Large intestine (tissue), 3 donors: ENCODE data around the gene CTNNA3. TPM values are rescaled to one million over a fixed set of nuclear protein-coding genes. Genes with fewer than 3 reads are reported as not detected.

Experiments
- DNase-seq, 2 donors: peaks; one replicate each; pipeline versions ENCODE4 v3.0.0 to v3.0.0-alpha.2; 2013
- H3K27ac ChIP-seq: one replicate; pipeline ENCODE4 v1.5.1; 2013; ENCODE audit warnings: low read length
- H3K27me3 ChIP-seq: 2 replicates; pipeline ENCODE4 v1.6.1; 2013; ENCODE audit warnings: low read length; ENCODE audit not compliant: control insufficient read depth, insufficient read depth
- H3K36me3 ChIP-seq: 2 replicates; pipeline ENCODE4 v1.6.1; 2013; ENCODE audit warnings: low read length; ENCODE audit not compliant: control insufficient read depth, insufficient read depth
- H3K4me1 ChIP-seq: one replicate; pipeline ENCODE4 v1.6.1; 2013; ENCODE audit warnings: low read length; ENCODE audit not compliant: control insufficient read depth, insufficient read depth
- H3K4me3 ChIP-seq: one replicate; pipeline ENCODE4 v1.5.1; 2013; ENCODE audit warnings: low read length
- H3K9me3 ChIP-seq: one replicate; pipeline ENCODE4 v1.6.1; 2013; ENCODE audit warnings: mild to moderate bottlenecking, low read depth, low read length, moderate library complexity; ENCODE audit not compliant: control insufficient read depth
- WGBS: methylation state at CpG from one replicate; pipeline ENCODE4 v1.1.5; 2013; ENCODE audit warnings: low lambda C conversion rate; ENCODE audit not compliant: insufficient coverage; 5-methylcytosine and 5-hydroxymethylcytosine counted together
- polyA plus RNA-seq: library from polyadenylated mRNA; unstranded; fragments of 120-200 nt; gene quantifications from one replicate; pipeline ENCODE4 v1.2.1, GENCODE V29; 2013

CTNNA3 gene
- polyA plus RNA-seq, 1 donor, result 2.3 TPM

DNA sequence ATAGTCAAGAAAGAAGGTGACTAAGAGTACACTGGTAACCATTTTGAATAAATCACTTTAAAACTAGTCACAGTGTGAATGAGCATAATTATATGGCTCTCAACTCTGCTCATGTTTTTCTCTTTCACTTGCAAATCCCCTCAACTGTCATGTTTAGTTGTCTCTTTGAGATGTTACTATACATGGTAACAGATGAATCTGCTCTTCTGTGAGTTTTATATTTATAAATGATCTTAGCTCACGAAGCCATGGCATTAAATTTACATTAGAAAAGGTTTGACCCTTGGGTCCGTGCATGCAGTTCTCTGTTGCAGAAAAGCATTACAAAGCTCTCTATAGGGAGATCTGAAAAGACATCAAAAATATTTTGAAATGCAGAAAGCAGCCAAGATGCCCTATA is 803.1 kb downstream of the CTNNA3 start:
- Histone ChIP-seq H3K27me3 (no peaks in the 10 kb centered on the region), H3K4me1 (no peaks in the 10 kb centered on the region), H3K27ac (no peak overlapping the region), H3K9me3 (no peaks in the 10 kb centered on the region), H3K4me3 (no peak overlapping the region), H3K36me3 (no peaks in the 10 kb centered on the region)
- no CpG with 5 or more reads among the region's 2 CpGs for WGBS
- no peak for DNase-seq

DNA sequence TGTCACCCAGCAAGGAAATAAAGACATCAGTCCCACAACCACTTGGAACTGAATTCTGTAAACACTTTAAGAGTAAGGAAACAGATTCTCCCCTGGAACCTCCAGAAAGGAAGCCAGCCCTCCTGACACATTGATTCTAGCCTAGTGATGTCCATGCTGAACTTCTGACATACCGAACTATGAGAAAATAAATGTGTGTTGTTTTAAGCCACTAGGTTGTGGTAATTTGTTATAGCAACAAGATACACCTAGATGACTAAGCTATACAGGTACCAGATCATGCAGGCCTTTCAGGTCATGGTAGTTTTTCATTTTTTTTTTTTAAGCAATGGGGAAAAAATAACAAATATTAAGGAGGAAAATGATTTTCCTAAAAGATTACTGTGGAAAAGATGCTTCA is 807.8 kb downstream of the CTNNA3 start:
- DNase-seq, result no peak
- H3K4me3 ChIP-seq, result no peak overlapping the region
- no CpG with 5 or more reads among the region's 1 CpG for WGBS

DNA sequence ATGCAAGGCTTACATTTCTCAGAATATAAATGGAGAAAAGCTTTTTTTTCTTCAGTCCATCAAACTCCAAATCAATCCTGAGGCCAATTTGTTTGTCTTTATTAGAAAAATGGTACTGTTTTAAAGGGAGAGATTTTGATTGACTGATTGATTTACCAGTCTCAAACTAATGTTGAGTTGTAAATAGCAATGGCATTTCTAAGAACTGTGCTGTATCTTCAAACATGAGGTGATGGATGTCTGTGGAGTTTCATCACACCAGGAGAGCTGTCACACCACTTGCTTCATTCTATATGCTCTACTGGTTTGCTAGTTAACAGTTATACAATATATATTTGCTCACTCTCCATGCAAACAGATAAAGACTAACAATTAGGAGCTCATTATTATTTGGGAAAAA is 809.1 kb downstream of the CTNNA3 start:
- Histone ChIP-seq H3K27me3 (no peaks in the 10 kb centered on the region), H3K9me3 (no peaks in the 10 kb centered on the region), H3K4me3 (no peak overlapping the region), H3K4me1 (no peaks in the 10 kb centered on the region), H3K27ac (no peak overlapping the region), H3K36me3 (no peaks in the 10 kb centered on the region)
- no peak for DNase-seq

More for the DNA sequence above, 807.8 kb downstream of the CTNNA3 start:
- Histone ChIP-seq H3K36me3 (no peaks in the 10 kb centered on the region), H3K27ac (no peak overlapping the region), H3K27me3 (no peaks in the 10 kb centered on the region), H3K4me1 (no peaks in the 10 kb centered on the region), H3K9me3 (no peaks in the 10 kb centered on the region)

- Histone ChIP-seq H3K9me3 (no peaks in the 10 kb centered on the region), H3K27me3 (no peaks in the 10 kb centered on the region), H3K4me3 (no peak overlapping the region), H3K27ac (no peak overlapping the region), H3K4me1 (peaks cover 22% of the 10 kb centered on the region), H3K36me3 (no peaks in the 10 kb centered on the region)
- WGBS, result no CpG with 5 or more reads among the region's 2 CpGs
- no peak for DNase-seq
Observed at GRCh38 chr10:66882271-66882670, 813.7 kb downstream of the CTNNA3 start.

DNA sequence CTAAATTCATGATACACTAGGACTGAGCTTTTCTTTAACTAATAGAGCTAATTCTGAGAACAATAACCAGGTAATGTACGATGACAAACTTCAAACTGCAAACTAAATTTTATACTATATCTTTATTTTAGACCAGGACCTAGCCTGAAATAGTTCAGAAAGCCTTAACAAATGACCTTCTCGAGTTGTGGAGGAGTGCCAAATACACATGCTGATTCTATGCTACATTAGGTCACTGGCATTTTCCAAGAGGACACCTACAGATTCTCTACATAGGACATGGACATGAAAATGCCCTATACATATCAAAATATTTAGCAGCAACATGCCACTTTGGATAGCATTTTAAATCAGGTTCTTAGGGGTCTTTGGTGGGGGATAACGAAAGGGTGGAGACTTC is 814.2 kb downstream of the CTNNA3 start:
- Histone ChIP-seq H3K36me3 (no peaks in the 10 kb centered on the region), H3K9me3 (no peaks in the 10 kb centered on the region), H3K4me1 (peaks cover 26% of the 10 kb centered on the region), H3K27me3 (no peaks in the 10 kb centered on the region), H3K4me3 (no peak overlapping the region), H3K27ac (no peak overlapping the region)
- DNase-seq, result no peak
- no CpG with 5 or more reads among the region's 3 CpGs for WGBS

DNA sequence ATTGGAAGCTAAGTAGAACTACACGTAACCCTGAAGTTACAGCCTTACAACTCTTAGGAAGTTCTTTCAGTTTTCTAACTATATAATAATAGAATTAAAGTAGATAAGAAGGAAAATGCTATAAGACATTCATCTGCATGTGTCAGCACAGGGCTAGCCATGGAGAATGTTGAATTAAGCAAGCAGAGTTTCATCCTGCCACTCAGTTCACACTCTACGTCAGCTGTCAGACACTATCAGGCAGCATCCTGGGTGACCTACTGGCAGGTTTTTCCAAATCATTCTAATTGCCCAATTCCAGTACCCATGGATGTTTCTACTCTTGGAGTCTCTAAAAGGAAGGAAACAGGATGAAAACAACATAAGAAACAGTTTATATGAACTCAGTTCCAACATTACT is 815.2 kb downstream of the CTNNA3 start:
- Histone ChIP-seq H3K4me1 (peaks cover 29% of the 10 kb centered on the region), H3K27me3 (no peaks in the 10 kb centered on the region), H3K27ac (no peak overlapping the region), H3K36me3 (no peaks in the 10 kb centered on the region), H3K4me3 (no peak overlapping the region), H3K9me3 (no peaks in the 10 kb centered on the region)
- DNase-seq, result no peak
- WGBS, result 88% methylated on average over 1 of the region's 2 CpGs

DNA sequence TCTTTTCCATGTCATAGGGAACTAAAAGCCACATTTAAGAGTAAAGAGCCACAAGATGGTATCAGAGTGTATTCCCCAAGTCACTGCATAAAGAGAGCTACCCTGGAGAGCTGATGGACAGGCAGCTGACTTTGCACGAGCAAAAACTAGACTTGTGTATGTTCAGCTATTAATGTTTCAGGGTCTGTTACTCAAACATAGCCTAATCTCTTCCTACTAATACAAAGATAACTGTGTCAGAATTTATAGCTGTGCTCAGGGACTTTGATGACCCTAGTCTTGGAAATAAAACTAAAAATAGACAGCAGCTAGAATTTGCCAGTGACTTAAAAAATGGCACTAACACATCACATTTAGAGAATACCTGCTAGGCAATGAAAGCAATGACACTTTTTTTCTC is 815.7 kb downstream of the CTNNA3 start:
- no CpG with 5 or more reads among the region's 1 CpG for WGBS
- Histone ChIP-seq H3K36me3 (no peaks in the 10 kb centered on the region), H3K4me3 (no peak overlapping the region), H3K27ac (peak overlapping the region; percentile 31), H3K9me3 (no peaks in the 10 kb centered on the region), H3K27me3 (no peaks in the 10 kb centered on the region), H3K4me1 (peaks cover 29% of the 10 kb centered on the region)
- peak in 1 of 2 donors; percentile 7 for DNase-seq

DNA sequence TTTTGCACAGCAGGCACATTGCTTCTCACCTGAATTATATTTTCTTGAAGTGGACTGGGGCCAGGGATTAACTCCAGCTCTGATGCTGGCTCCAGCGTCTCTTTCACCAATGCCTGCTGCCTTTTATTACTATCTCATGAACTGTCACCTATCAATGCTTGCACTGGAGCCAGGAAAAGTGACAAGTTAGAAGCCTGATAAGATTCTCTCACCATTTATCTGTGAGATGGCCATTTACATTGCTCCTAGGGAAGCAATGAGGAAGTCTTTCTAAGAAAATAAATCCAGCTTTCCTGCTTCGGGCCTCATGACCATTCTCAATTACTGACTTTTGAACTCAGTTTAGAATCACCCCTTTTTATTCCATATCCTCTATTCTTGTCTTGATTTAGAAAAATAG is 818.6 kb downstream of the CTNNA3 start:
- Histone ChIP-seq H3K4me1 (peaks cover 29% of the 10 kb centered on the region), H3K27ac (peak overlapping the region; percentile 50), H3K27me3 (no peaks in the 10 kb centered on the region), H3K9me3 (no peaks in the 10 kb centered on the region), H3K36me3 (no peaks in the 10 kb centered on the region), H3K4me3 (no peak overlapping the region)
- WGBS, result no CpG with 5 or more reads among the region's 2 CpGs
- peak; percentile 72 to 89 for DNase-seq

DNA sequence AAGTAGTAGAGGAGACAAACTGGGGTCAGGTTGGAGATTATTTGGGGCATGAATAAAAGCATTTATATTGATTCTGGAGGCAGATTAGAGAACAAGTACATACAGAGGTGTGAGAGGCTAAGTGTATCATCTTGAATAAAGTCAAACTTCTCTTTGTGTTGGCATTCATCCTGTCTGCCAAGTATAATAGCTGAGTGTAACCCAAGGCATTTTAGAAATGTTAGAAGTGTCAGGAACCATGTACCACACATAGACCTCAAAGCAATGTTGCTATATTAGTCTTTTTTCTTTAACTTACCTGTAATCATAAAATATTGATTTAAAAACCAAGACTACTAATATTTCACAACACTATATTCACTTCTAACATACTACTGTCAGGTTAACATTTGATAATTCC is 826.4 kb downstream of the CTNNA3 start:
- DNase-seq, result no peak
- H3K9me3 ChIP-seq, result no peaks in the 10 kb centered on the region
- no peaks in the 10 kb centered on the region for H3K27me3 ChIP-seq
- H3K27ac ChIP-seq, result no peak overlapping the region
- no peaks in the 10 kb centered on the region for H3K4me1 ChIP-seq
- H3K4me3 ChIP-seq, result no peak overlapping the region
- H3K36me3 ChIP-seq, result no peaks in the 10 kb centered on the region

DNA sequence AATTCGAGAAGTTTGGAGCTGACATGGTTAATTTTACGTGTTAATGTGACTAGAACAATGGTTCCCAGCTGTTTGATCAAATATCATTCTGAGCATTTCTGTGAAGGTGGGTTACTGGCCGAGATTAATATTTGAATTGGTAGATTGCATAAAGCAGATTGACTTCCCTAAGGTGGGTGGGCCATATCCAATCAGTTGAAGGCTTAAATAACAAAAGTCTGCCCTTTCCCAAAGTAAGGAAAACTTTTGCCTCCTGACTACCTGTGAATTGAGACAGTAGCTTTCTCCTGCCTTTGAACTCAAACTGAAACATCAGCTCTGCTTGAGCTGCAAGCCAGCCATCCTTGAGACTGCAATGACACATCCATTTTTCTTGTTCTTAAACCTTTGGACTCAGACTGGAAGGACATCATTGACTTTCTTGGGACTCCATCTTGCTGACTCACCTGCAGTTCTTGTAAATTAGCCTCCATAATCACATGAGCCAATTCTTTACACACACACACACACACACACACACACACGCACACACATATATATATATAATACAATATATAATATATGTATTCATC is 833.2 kb downstream of the CTNNA3 start:
- H3K36me3 ChIP-seq, result no peaks in the 10 kb centered on the region
- H3K9me3 ChIP-seq, result no peaks in the 10 kb centered on the region
- peak overlapping the region; percentile 39 for H3K27ac ChIP-seq
- no peaks in the 10 kb centered on the region for H3K4me1 ChIP-seq
- no peak overlapping the region for H3K4me3 ChIP-seq
- H3K27me3 ChIP-seq, result no peaks in the 10 kb centered on the region
- WGBS, result 94% methylated on average over 2 of the region's 4 CpGs
- DNase-seq, result peak; percentile 29 to 69

DNA sequence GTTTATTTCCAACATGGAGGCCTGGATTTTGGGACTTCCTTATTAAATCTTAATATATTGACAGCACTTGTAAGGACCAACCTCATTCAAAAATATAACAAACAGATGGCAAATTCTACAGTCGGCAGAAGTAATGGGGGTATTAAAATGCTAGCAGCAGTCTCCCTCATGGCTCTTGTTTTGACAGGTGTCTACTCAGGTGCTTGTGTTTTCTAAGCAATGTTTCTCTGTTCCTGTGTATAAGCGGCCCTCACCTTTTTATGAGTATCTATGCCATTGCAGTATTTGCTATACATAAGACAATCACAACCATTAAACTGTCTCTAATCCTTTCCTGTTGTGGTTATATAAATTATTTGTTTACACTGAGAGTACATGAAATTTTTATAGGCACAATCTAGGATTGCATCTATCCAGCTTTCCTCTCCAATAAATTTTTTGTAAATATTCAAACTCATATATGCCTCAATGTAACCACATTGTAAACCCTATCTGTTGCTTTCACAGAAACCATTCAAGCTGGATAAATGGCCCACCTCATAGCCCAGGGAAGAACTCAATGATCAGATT is 835.5 kb downstream of the CTNNA3 start:
- Histone ChIP-seq H3K4me3 (no peak overlapping the region), H3K4me1 (no peaks in the 10 kb centered on the region), H3K9me3 (no peaks in the 10 kb centered on the region), H3K36me3 (no peaks in the 10 kb centered on the region), H3K27me3 (no peaks in the 10 kb centered on the region), H3K27ac (no peak overlapping the region)
- DNase-seq, result no peak
- WGBS, result no CpG with 5 or more reads among the region's 2 CpGs
